Measurements from ENCODE around the gene MAPK11. TPM values are rescaled to one million over a fixed set of nuclear protein-coding genes. Genes with fewer than 3 reads are reported as not detected.

MAPK11 gene
- total RNA-seq, 1 donor, result 11.8 TPM

GRCh38 chr22:50262973-50263617, 7.1 kb downstream of the MAPK11 start:
- no peak for DNase-seq (ENCODE audit: low read depth in 2 of 3, low spot score in 2 of 3)

- peak in 1 of 3 donors; percentile 42 for DNase-seq (ENCODE audit: low read depth in 2 of 3, low spot score in 2 of 3)
Observed at GRCh38 chr22:50262460-50262911, 7.7 kb downstream of the MAPK11 start.

GRCh38 chr22:50261615-50262459, 8.3 kb downstream of the MAPK11 start, which contains the start of gene MAPK12:
Gene MAPK12, minus strand, starts transcription at chr22:50261683. Its CDS starts 174 bp downstream, at chr22:50261509.
- no peak for DNase-seq (ENCODE audit: low read depth in 2 of 3, low spot score in 2 of 3)

GRCh38 chr22:50260801-50261614, 9.2 kb downstream of the MAPK11 start:
- DNase-seq (ENCODE audit: low read depth in 2 of 3, low spot score in 2 of 3), result peak in 1 of 3 donors; percentile 39

- no peak for DNase-seq (ENCODE audit: low read depth in 2 of 3, low spot score in 2 of 3)
Observed at GRCh38 chr22:50260434-50260800, 9.8 kb downstream of the MAPK11 start.

- no peak for DNase-seq (ENCODE audit: low read depth in 2 of 3, low spot score in 2 of 3)
Observed at GRCh38 chr22:50259302-50259701, 10.9 kb downstream of the MAPK11 start.

- DNase-seq (ENCODE audit: low read depth in 2 of 3, low spot score in 2 of 3), result no peak
Observed at GRCh38 chr22:50258361-50259292, 11.6 kb downstream of the MAPK11 start.

GRCh38 chr22:50257451-50258360, 12.5 kb downstream of the MAPK11 start:
- no peak for DNase-seq (ENCODE audit: low read depth in 2 of 3, low spot score in 2 of 3)

GRCh38 chr22:50257041-50257440, 13.1 kb downstream of the MAPK11 start:
- no peak for DNase-seq (ENCODE audit: low read depth in 2 of 3, low spot score in 2 of 3)

- no peak for DNase-seq (ENCODE audit: low read depth in 2 of 3, low spot score in 2 of 3)
Observed at GRCh38 chr22:50256258-50256862, 13.8 kb downstream of the MAPK11 start.

GRCh38 chr22:50255607-50256006, 14.6 kb downstream of the MAPK11 start:
- DNase-seq (ENCODE audit: low read depth in 2 of 3, low spot score in 2 of 3), result no peak

- no peak for DNase-seq (ENCODE audit: low read depth in 2 of 3, low spot score in 2 of 3)
Observed at GRCh38 chr22:50255099-50255498, 15.1 kb downstream of the MAPK11 start.

- no peak for DNase-seq (ENCODE audit: low read depth in 2 of 3, low spot score in 2 of 3)
Observed at GRCh38 chr22:50253941-50254340, 16.2 kb downstream of the MAPK11 start.

GRCh38 chr22:50253046-50253915, 16.9 kb downstream of the MAPK11 start:
- DNase-seq (ENCODE audit: low read depth in 2 of 3, low spot score in 2 of 3), result no peak

- peak in 2 of 3 donors; percentile 72 to 82 for DNase-seq (ENCODE audit: low read depth in 2 of 3, low spot score in 2 of 3)
Observed at GRCh38 chr22:50252082-50253045, 17.8 kb downstream of the MAPK11 start.

GRCh38 chr22:50251477-50252081, 18.6 kb downstream of the MAPK11 start:
- DNase-seq (ENCODE audit: low read depth in 2 of 3, low spot score in 2 of 3), result peak in 1 of 3 donors; percentile 33
